Colonic mucosa (tissue), 4 donors: ENCODE results near the gene VPS35. TPM values are rescaled to one million over a fixed set of nuclear protein-coding genes. Genes with fewer than 3 reads are reported as not detected.

ENCODE experiments used
- DNase-seq: peaks from one replicate; pipeline ENCODE4 v3.0.0-alpha.2; 2020
- H3K27ac ChIP-seq: fragments of 200-600 bp; one replicate; pipeline ENCODE4 v1.8.0; 2021
- H3K27me3 ChIP-seq: fragments of 200-600 bp; one replicate; pipeline ENCODE4 v1.8.0; 2021
- H3K36me3 ChIP-seq: fragments of 200-600 bp; one replicate; pipeline ENCODE4 v1.8.0; 2021
- H3K4me1 ChIP-seq: fragments of 200-600 bp; one replicate; pipeline ENCODE4 v1.8.0; 2021; ENCODE audit warnings: mild to moderate bottlenecking
- H3K4me3 ChIP-seq: fragments of 200-600 bp; one replicate; pipeline ENCODE4 v1.8.0; 2021
- H3K9ac ChIP-seq, 2 donors: one replicate each; pipeline ENCODE4 v1.7.0; 2013; ENCODE audit warnings: control low read depth in 2 of 2, low read depth in 2 of 2, low read length in 2 of 2
- H3K9me3 ChIP-seq: fragments of 200-600 bp; one replicate; pipeline ENCODE4 v1.8.0; 2021
- CTCF ChIP-seq: fragments of 200-600 bp; IDR thresholded peaks from one replicate; pipeline ENCODE4 v1.8.0; 2022; ENCODE audit warnings: antibody characterized with exemption, mild to moderate bottlenecking
- intact Hi-C: fragments of 100-400 bp; cut with DNase I; formaldehyde crosslinking; loops from one replicate; pipeline ENCODE4 v1.14.1; 2022
- total RNA-seq, 2 donors: library from RNA; stranded (reverse); fragmentation: NEBNext Ultra II Directional in 1 of 2; extraction: Animal tissue kit (Norgen Biotek cat#: 25700) in 1 of 2; gene quantifications; one replicate each; pipeline ENCODE4 v1.2.1, GENCODE V29; 2021
- donor health status: healthy.
- donor health status: DM: no; HTN: no; CAD: no.
- donor health status: DM: no; HTN: no; CAD: no.

The VPS35 gene
- total RNA-seq, 2 donors from 2014 or later, result 121 to 124 TPM

GRCh38 chr16:46731691-46732555 is 42.9 kb upstream of the VPS35 start:
- intact Hi-C loops, result no loop called here
- Histone ChIP-seq H3K9ac (no peak overlapping the region), H3K9me3 (no peaks in the 10 kb centered on the region), H3K27ac (no peak overlapping the region), H3K36me3 (no peaks in the 10 kb centered on the region), H3K4me3 (no peak overlapping the region), H3K27me3 (no peaks in the 10 kb centered on the region), H3K4me1 (no peaks in the 10 kb centered on the region)
- no peak for DNase-seq
- no peak for TF ChIP-seq CTCF

GRCh38 chr16:46730801-46731690 is 42.1 kb upstream of the VPS35 start:
- no peak for TF ChIP-seq CTCF
- H3K27ac ChIP-seq, result no peak overlapping the region
- no peak for DNase-seq
- intact Hi-C loops, result no loop called here
- no peak overlapping the region for H3K9ac ChIP-seq
- no peaks in the 10 kb centered on the region for H3K36me3 ChIP-seq
- H3K27me3 ChIP-seq, result no peaks in the 10 kb centered on the region
- H3K4me3 ChIP-seq, result no peak overlapping the region
- no peaks in the 10 kb centered on the region for H3K9me3 ChIP-seq
- H3K4me1 ChIP-seq, result no peaks in the 10 kb centered on the region

DNA sequence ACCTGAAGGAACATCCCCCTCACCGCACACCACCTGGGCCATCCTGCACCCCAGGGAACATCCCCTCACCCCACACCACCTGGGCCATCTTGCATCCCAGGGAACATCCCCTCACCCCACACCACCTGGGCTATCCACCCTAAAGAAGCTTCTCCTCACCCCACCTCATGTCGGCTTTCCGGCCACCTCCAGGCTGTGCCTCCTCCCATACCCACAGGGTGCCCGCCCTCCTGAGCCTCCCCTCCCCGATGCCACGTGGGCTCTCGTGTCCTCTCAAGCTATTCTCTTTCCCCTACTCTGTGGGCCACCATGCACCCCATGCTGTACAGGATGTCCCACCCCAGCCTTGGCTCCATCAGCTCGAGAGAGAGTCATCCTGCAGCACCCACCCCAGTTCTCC is 41.1 kb upstream of the VPS35 start:
- Histone ChIP-seq H3K27me3 (no peaks in the 10 kb centered on the region), H3K4me3 (no peak overlapping the region), H3K4me1 (no peaks in the 10 kb centered on the region), H3K36me3 (no peaks in the 10 kb centered on the region), H3K27ac (no peak overlapping the region), H3K9ac (no peak overlapping the region), H3K9me3 (no peaks in the 10 kb centered on the region)
- intact Hi-C loops, result no loop called here
- DNase-seq, result no peak
- TF ChIP-seq CTCF, result no peak

DNA sequence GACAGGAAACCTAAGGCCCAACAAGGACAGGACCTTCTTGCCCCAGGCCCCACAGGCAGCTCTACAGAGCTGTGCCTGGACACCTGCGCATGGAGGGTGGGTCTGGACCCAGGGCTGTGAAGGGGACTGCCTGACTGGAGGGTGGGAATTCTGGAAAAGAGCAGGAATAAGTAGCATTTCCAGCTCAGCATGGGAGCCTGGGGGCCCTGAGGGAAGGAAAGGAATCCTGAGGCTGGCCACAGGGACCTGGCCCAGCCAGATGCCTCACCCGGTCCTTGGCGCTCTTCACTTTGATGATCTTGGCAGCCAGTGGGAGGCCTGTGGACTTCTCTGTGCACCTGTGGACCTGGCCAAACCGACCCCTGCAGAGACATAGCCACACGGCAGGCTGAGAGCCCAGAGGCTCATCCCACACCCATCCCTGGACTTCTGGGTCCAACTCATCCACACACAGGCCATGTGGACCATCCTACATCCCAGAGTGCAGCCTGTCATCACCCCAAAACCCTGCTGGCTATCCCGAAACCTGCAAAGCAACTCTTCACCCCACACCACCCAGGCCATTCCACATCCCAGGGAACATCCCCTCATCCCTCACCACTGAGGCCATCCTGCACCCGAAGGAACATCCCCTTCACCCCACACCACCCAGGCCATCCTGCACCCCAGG is 40.5 kb upstream of the VPS35 start:
- intact Hi-C loops, result no loop called here
- no peak overlapping the region for H3K27ac ChIP-seq

More for the DNA sequence above, 40.5 kb upstream of the VPS35 start:
- Histone ChIP-seq H3K4me3 (no peak overlapping the region), H3K9me3 (no peaks in the 10 kb centered on the region), H3K4me1 (no peaks in the 10 kb centered on the region), H3K9ac (no peak overlapping the region), H3K27me3 (no peaks in the 10 kb centered on the region), H3K36me3 (no peaks in the 10 kb centered on the region)
- DNase-seq, result no peak
- TF ChIP-seq CTCF, result no peak
